KMS-11 (cell line): ENCODE measurements around the gene KRTAP20-4.

Experiments used
- H2AFZ ChIP-seq: fragments of 200-600 bp; sonication (generic); 2 replicates; pipeline ENCODE4 v1.6.1; 2016; ENCODE audit warnings: antibody characterized with exemption, mixed run types, low read depth
- H3K27ac ChIP-seq: fragments of 200-600 bp; sonication (generic); 2 replicates; pipeline ENCODE4 v1.6.1; 2016; ENCODE audit warnings: mild to moderate bottlenecking, mixed run types
- H3K27me3 ChIP-seq: fragments of 200-600 bp; sonication (generic); 2 replicates; pipeline ENCODE4 v1.6.1; 2017; ENCODE audit warnings: mild to moderate bottlenecking, low read depth, mixed run types, moderate library complexity; ENCODE audit not compliant: insufficient read depth
- H3K36me3 ChIP-seq: fragments of 200-600 bp; sonication (generic); 2 replicates; pipeline ENCODE4 v1.6.1; 2017; ENCODE audit warnings: mild to moderate bottlenecking, mixed run types; ENCODE audit not compliant: insufficient read depth
- H3K4me1 ChIP-seq: fragments of 200-600 bp; sonication (generic); 2 replicates; pipeline ENCODE4 v1.6.1; 2016; ENCODE audit warnings: mild to moderate bottlenecking, low read depth, mixed run types; ENCODE audit not compliant: poor library complexity, severe bottlenecking
- H3K4me2 ChIP-seq: fragments of 200-600 bp; sonication (generic); 2 replicates; pipeline ENCODE4 v1.7.0; 2016; ENCODE audit warnings: mild to moderate bottlenecking, mixed run types
- H3K4me3 ChIP-seq: fragments of 200-600 bp; sonication (generic); IDR thresholded peaks from 2 replicates; pipeline ENCODE4 v1.6.1; 2017; ENCODE audit warnings: low read depth, low read length, mixed read lengths; ENCODE audit not compliant: insufficient read depth
- H3K79me2 ChIP-seq: fragments of 200-600 bp; sonication (generic); 2 replicates; pipeline ENCODE4 v1.6.1; 2016; ENCODE audit warnings: low read depth, mixed run types; ENCODE audit not compliant: insufficient read depth
- H3K9ac ChIP-seq: fragments of 200-600 bp; sonication (generic); 2 replicates; pipeline ENCODE4 v1.6.1; 2016; ENCODE audit warnings: mild to moderate bottlenecking, mixed run types
- H4K20me1 ChIP-seq: fragments of 200-600 bp; sonication (generic); 2 replicates; pipeline ENCODE4 v1.6.1; 2016; ENCODE audit warnings: mild to moderate bottlenecking, mixed run types; ENCODE audit not compliant: insufficient read depth
- CTCF ChIP-seq: fragments of 200-600 bp; sonication (generic); conservative IDR thresholded peaks from 2 replicates; pipeline ENCODE4 v1.6.1; 2017; ENCODE audit warnings: low read depth, mild to moderate bottlenecking, antibody characterized with exemption, low read length, moderate library complexity, mixed read lengths

Gene KRTAP20-4

DNA sequence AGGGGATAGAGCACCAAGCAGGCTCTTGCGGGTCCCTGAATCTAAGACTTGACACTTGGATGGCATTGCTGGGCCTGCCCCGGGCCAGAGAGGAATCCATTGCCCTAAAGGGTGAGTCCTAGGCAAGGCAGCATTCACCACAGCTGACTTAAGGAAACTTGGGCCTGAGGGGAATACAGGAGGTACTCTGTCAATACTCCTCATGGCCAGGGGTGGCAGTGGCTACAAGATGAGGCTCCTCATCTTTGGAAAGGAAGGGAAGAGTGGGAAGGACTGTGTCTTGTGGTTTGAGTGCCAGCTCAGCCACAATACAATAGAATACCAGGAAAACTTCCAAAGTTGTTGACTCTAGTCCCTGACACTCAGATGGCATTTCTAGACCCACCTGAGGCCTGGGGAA, 14.5 kb upstream of the KRTAP20-4 start:
- Histone ChIP-seq H3K4me1 (no peaks in the 10 kb centered on the region), H3K4me3 (no peak overlapping the region), H4K20me1 (no peaks in the 10 kb centered on the region), H3K27ac (no peak overlapping the region), H3K27me3 (no peaks in the 10 kb centered on the region), H3K4me2 (no peak overlapping the region), H3K79me2 (no peaks in the 10 kb centered on the region), H2AFZ (no peak overlapping the region), H3K9ac (no peak overlapping the region), H3K36me3 (no peaks in the 10 kb centered on the region)
- no peak for TF ChIP-seq CTCF

DNA sequence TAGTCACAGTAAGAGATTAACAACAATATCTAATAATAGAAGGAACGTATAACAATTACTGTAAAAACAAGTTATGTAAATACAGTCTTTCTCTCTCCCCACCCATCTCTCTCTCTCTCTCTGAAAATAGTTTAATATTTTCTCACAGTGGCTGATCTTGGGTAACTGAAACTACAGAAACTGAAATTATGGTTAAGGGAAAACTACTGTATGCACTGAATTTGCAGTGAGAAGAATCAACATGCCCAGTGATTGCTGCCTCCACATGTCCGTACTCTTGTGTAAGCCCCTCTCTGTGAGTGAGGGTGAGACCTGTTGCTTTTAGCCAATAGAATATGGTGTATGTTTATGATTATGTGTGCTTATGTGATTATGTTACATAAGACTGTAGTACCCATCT, 8.3 kb upstream of the KRTAP20-4 start:
- Histone ChIP-seq H3K36me3 (no peaks in the 10 kb centered on the region), H3K27ac (no peak overlapping the region), H2AFZ (peak overlapping the region; percentile 3; the same call in 1 of the 2 replicates), H3K4me3 (no peak overlapping the region), H4K20me1 (no peaks in the 10 kb centered on the region), H3K27me3 (no peaks in the 10 kb centered on the region), H3K79me2 (no peaks in the 10 kb centered on the region), H3K4me2 (peak overlapping the region; percentile 10; the same call in 1 of the 2 replicates), H3K9ac (no peak overlapping the region), H3K4me1 (peaks cover 14% of the 10 kb centered on the region)
- TF ChIP-seq CTCF = no peak

DNA sequence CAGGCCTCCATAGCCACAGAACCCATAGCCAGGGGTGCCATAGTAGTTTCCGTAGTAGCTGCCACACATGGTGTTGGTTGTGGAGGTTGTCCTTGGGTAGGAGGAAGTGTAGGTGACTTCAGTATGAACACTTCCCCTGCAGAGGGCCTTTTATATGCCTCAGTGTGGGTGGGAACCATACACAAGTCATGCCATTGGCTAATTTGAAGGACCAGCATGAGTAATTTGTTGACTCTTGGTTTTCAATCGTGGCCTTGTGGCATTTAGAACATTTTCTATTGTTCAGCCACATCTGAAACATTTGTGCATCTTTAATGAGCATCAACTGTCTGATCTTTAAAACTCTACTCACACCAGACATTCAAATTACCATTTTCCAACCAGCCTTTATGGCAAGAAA, 6.6 kb upstream of the KRTAP20-4 start, which contains the start of gene KRTAP6-1:
Gene KRTAP6-1 (minus strand): TSS at position 95 of the 400 bp plus-strand sequence. CDS start 26 bp downstream, at position 69.
- H3K27me3 ChIP-seq = no peaks in the 10 kb centered on the region
- H3K4me2 ChIP-seq = no peak within 1 kb of the TSS; the same call in 1 of the 2 replicates
- TF ChIP-seq CTCF = no peak
- no peak within 1 kb of the TSS for H3K27ac ChIP-seq
- no peak within 1 kb of the TSS for H3K9ac ChIP-seq
- H3K36me3 ChIP-seq = no peaks in the 10 kb centered on the region
- H3K4me1 ChIP-seq = peaks cover 14% of the 10 kb centered on the region
- no peak within 1 kb of the TSS for H2AFZ ChIP-seq
- H3K79me2 ChIP-seq = no peaks in the 10 kb centered on the region
- H3K4me3 ChIP-seq = no peak within 1 kb of the TSS
- no peaks in the 10 kb centered on the region for H4K20me1 ChIP-seq

- TF ChIP-seq CTCF = no peak
- no peak overlapping the region for H3K27ac ChIP-seq
- no peak overlapping the region for H2AFZ ChIP-seq
- no peaks in the 10 kb centered on the region for H3K36me3 ChIP-seq
- H3K79me2 ChIP-seq = no peaks in the 10 kb centered on the region
- no peaks in the 10 kb centered on the region for H4K20me1 ChIP-seq
- no peaks in the 10 kb centered on the region for H3K27me3 ChIP-seq
- H3K4me2 ChIP-seq = no peak overlapping the region
- no peak overlapping the region for H3K9ac ChIP-seq
- H3K4me1 ChIP-seq = peaks cover 14% of the 10 kb centered on the region
- no peak overlapping the region for H3K4me3 ChIP-seq
These were observed 5.2 kb upstream of the KRTAP20-4 start for GRCh38 chr21:30615199-30615598.

DNA sequence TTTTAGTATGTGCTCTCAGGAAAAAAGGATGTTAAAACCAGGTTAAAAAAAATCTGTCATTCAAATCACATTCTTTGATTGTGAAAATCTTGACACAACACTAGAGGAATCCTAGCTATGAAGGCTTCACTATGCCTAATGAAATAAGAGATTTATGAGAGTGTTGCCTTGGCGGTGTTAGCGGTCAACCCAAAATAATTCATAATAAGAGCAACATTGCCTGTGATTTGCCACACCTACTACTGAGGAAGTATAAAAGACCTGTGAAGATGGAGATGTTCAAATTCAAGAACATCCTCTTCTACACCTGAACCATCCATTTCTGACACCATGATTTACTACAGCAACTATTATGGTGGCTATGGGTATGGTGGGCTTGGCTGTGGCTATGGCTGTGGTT, 4.3 kb upstream of the KRTAP20-4 start, which contains the start of gene KRTAP20-1:
Gene KRTAP20-1 (plus strand): TSS at position 301 of the 400 bp plus-strand sequence. CDS start 30 bp downstream, at position 331.
- Histone ChIP-seq H3K27ac (no peak within 1 kb of the TSS), H2AFZ (no peak within 1 kb of the TSS), H3K36me3 (no peaks in the 10 kb centered on the region), H3K4me2 (no peak within 1 kb of the TSS), H3K4me3 (no peak within 1 kb of the TSS), H3K4me1 (peaks cover 14% of the 10 kb centered on the region), H3K79me2 (no peaks in the 10 kb centered on the region), H3K27me3 (no peaks in the 10 kb centered on the region), H4K20me1 (no peaks in the 10 kb centered on the region), H3K9ac (no peak within 1 kb of the TSS)
- no peak for TF ChIP-seq CTCF
